OCI-M2 (cell line): ENCODE measurements around the gene ZC3H12C.

Experiments used
- DNase-seq: peaks from one replicate; lab custom pipeline; 2025; ENCODE audit not compliant: unreplicated experiment; lab: John Stamatoyannopoulos, UW

Gene ZC3H12C

GRCh38 chr11:110076371-110076965 is 16.7 kb upstream of the ZC3H12C start:
- no peak for DNase-seq

DNA sequence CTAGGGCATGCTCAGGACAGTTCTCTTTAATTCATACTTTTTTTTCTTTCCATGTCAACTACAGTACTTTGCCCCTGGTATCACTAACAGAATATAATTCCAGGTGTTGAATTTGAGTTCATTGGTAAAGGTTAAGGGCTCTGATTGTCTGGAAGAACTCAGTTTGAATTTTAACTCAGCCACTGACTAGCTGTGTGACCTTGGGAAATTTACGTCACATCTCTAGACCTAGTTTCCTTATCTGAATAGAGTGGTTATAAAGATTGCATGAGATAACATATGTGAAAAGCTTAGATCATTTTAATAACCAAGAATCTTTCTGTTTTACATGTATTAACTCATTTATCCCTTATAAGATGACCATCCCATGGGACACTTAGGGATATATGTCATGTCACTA is 15.8 kb upstream of the ZC3H12C start:
- DNase-seq: no peak

- no peak for DNase-seq
These were observed 15.3 kb upstream of the ZC3H12C start for GRCh38 chr11:110077831-110078325.

- DNase-seq: no peak
These were observed 14.2 kb upstream of the ZC3H12C start for GRCh38 chr11:110078923-110079544.

- no peak for DNase-seq
These were observed 13.5 kb upstream of the ZC3H12C start for GRCh38 chr11:110079726-110080125.

- no peak for DNase-seq
These were observed 11.5 kb upstream of the ZC3H12C start for GRCh38 chr11:110081462-110082376.

DNA sequence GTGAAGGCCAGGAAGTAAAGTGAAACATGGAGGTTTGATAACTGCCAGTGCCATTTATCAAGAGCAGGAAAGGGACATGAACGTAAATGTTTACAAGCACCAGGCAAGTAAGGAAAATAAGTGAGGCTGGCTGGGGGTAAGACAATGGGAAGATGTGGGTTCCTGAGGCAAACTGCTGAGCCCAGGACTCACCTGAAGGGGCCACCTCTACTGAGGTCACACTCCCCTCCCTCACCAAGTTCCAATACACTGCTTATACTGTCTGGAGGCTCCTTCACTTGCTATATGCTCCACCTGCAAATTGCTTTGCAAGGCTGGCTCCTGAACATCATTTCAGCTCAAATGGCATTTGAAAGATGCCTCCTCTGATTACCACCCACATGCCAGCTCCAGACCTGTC is 10.3 kb upstream of the ZC3H12C start:
- DNase-seq: no peak

DNA sequence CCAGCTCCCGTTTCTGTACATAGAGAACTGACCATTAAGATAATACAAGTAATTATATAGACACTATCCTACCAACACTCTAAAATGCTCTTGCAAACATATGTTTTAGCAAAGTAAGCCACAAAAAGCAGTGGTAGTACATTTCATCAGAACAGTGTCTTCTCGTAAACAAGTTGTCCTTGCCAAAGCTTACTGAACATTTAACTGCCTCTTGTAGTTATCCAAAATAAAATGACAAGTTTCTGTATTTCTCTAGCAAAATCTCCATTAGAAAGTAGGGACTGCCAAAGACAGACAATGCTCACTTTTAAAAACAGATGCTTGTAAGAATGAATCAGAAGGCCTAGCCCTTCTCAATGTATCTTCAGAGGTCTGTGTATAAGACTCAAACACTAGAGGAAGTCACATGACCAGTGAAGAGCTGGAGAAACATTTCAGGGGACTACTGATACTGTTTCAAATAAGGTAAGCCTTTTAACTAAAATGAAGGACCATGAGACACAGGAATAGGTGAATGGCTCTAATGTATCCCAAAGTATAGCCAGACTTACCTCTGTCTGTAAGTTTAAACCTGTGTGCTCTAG is 7.8 kb upstream of the ZC3H12C start:
- no peak for DNase-seq

- DNase-seq: no peak
These were observed 6.3 kb upstream of the ZC3H12C start for GRCh38 chr11:110086892-110087309.

GRCh38 chr11:110087812-110088534 is 5.2 kb upstream of the ZC3H12C start:
- no peak for DNase-seq

GRCh38 chr11:110088535-110089344 is 4.5 kb upstream of the ZC3H12C start:
- no peak for DNase-seq

- DNase-seq: no peak
These were observed 3.4 kb upstream of the ZC3H12C start for GRCh38 chr11:110089617-110090282.

DNA sequence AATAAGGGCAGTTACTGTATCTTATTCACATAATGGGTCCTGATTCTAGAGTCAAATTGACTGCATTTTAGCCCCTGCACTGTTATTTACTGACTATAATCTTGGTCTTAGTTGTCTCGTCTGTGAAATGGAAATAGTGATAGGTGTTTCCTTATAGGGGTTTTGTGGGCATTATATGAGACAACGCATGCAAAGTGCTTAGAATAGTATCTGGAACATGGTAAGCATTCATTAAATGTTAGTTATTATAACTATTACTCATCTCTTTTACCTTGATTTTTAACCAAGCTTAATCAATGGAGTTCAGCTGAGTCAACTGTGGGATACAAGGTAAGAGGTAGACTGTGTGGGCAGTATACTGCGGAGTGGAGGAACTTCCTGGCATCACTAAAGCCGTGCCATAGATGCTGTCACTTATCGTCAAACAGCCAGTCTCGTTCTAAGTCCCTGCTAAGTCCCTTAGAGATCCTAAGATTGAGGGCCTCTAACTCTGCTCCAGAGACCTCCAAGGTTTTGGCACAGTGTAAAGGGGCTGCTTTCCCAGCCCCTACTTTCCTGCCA is 2.6 kb upstream of the ZC3H12C start:
- no peak for DNase-seq

GRCh38 chr11:110092111-110092514 is 1.1 kb upstream of the ZC3H12C start:
- no peak for DNase-seq

DNA sequence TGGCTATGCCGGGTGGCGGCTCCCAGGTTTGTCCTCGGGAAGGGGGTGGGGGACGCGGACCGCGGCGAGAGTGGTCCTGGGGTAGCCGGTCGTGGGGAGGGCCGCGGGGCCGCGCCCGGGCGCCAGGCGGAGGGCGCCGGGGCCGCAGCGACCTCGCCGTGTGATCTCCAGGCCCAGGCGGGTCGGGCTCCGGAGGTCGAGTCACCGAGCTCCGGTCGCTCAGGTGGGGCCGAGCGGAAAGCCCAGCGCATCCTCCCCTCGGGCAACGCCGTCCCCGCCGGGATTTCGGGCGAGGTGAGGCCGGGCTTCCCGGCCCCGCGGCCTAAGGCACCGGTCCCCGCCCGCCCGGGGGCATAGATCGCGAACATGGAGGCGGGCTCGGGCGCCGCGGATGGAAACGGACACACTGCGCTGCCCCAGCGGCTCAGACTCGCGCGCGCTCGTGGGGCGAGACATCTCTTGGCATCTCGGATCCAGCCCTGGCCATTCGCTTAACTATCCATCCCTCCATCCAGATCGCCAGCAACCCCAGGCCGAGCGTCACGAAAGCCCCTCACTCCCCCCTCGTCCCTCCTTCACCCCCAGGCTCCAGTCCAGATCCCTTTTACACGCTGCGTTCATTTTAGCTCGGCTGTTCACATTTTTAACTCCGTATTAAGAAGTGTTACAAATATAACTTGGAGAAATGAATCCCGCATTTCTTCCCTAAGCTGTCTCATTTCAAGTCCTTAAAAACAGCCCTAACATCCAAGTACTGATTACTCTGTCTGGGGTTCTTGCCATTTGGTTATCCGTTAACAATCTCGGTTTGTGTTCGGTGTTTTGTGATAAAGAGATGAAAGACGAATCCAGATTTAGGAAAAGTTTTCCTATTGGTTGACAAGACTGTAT is 460 bp downstream of the ZC3H12C start:
- DNase-seq: no peak

- no peak for DNase-seq
These were observed 1.4 kb downstream of the ZC3H12C start for GRCh38 chr11:110094298-110095285.

GRCh38 chr11:110095554-110095953 is 2.4 kb downstream of the ZC3H12C start:
- no peak for DNase-seq
